Measurements from ENCODE around the gene VKORC1L1.

DNA sequence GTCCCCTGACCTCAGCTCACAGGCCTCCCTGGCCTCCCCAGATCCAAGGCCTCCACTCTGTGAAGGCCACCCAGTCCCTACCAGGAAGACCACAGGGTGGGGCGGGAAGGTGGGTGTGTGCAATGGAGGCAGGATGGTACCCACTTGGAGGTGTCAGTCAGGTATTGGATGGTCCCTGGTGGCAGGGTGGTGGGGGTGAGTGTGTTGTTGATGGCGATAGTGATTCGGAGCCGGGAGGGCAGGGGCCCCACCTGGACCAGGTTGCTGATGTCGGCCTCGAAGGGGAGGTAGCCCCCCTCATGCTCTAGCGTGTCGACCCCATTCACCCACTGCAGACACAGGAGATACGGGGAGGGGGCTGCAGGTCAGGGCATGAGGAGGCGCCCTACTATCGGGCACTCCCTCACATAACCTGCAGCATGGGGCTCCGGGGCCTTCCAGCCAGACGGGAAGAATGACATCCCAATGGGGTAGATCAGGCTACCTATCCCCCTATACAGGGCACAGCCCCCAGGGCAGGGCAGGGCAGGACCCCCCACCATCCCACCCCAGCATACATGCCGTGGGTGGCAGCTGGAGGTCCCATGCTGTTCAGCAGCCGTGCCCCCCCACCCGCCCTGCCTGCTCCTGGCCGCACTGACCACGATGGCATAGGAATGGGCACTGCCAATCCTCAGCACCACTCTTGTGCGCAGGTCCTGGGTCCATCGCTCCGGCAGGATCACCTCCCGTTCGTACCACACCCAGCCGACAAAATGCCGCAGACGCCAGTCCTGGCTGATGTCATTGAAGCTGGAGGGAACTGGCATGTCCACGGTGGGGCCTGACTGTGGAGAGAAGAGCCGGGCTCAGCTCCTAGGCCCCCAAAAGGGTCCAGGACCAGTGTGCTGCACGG is 107.0 kb downstream of the VKORC1L1 start:
- no peak for TF ChIP-seq POLR2AphosphoS5 (IDR thresholded peaks at IDR 0.05; ENCODE audit: insufficient read depth in 1 of 2, low read depth in 1 of 2)
- TF ChIP-seq, protein P1, sequence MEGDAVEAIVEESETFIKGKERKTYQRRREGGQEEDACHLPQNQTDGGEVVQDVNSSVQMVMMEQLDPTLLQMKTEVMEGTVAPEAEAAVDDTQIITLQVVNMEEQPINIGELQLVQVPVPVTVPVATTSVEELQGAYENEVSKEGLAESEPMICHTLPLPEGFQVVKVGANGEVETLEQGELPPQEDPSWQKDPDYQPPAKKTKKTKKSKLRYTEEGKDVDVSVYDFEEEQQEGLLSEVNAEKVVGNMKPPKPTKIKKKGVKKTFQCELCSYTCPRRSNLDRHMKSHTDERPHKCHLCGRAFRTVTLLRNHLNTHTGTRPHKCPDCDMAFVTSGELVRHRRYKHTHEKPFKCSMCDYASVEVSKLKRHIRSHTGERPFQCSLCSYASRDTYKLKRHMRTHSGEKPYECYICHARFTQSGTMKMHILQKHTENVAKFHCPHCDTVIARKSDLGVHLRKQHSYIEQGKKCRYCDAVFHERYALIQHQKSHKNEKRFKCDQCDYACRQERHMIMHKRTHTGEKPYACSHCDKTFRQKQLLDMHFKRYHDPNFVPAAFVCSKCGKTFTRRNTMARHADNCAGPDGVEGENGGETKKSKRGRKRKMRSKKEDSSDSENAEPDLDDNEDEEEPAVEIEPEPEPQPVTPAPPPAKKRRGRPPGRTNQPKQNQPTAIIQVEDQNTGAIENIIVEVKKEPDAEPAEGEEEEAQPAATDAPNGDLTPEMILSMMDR (IDR thresholded peaks at IDR 0.05) = no peak

Measured in vagina (tissue), 2 donors.